ENCODE measurements around the gene AASS. TPM values are rescaled to one million over a fixed set of nuclear protein-coding genes. Genes with fewer than 3 reads are reported as not detected.
"Not testable (repeated sequence)": the region's sequence is repeated elsewhere in the genome, so short reads cannot be mapped to it uniquely, and the experiment has no call there.

The AASS gene
- total RNA-seq (2022) = 15.6 and 18.4 TPM in 2 replicates
- percentile 70 among the genes with signal in this experiment for Bru-seq, nascent RNA
- percentile 70 among the genes with signal in this experiment for BruChase-seq, experiment 1, labeled RNA remaining after a 6-hour chase
- percentile 72 among the genes with signal in this experiment for BruChase-seq, experiment 2, labeled RNA remaining after a 2-hour chase
- long read RNA-seq, transcript AASS-203 (24 exons, 3,163 nt) = major isoform, 17 of 26 reads
- long read RNA-seq, partial matches to known transcripts = 1 of 26 reads
- long read RNA-seq, other reads (novel, unspliced or antisense) = 8 of 26 reads

DNA sequence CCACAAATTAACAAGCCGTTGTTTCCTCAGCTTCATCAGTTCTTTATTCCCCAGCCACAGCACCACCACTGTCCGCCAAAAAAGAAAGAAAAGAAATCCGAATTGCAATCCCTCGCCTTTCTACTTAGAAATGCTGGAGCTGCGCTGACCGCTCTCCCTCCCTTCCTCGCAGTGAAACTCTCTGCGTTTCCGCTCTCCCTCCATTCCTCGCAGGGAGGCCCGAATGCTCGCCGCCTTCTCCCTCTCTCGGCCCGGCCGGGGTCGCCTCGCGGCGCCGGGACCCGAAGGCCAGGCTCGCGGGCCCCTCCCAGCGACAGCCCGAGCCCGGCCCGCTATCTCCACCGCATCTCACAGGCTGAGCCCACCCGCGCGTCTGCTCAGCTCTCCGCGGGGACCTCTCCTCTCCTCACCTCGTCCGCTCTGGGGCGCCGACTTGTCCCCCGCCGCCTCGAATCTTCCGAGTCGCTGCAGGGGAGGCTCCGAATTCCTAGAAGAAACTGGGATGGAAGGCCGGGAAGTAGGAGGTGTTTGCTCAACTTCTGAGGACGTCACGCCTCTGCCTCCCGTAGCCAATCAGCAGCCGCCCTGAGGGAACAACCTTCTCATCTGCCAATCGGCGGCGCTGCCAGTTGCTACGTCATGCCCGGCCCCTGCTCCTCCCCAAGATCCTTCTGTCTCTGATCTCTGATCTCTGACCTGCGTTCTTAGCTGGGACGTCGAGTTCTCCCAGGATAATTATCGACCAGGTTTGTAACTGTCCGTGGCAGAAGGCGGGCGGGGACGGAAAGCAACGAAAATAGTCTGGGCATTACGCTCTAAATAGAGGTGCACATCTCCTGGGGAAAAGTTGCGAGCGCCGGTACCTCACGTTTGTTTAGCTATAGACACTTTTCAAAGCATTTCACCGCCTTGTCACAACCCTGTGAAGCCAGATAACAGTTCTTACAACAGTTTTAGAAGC lies at the start of gene AASS:
AASS (minus strand) TSS at position 499 of the 961 bp plus-strand sequence. CDS start 10,523 bp downstream, outside the sequence.
- intact Hi-C loops (cut with micrococcal nuclease) = no loop called here
- CTCF ChIA-PET = interaction anchor here (0.6 to 1.6 kb wide), 8 partner anchors 22 to 1530 kb away, joined by 3 to 5 read pairs (median 3); no protein-coding TSS in a partner anchor
- Mint-ChIP-seq H3K4me1 (ENCODE audit: insufficient read depth, unreplicated experiment) (peaks cover 24% of the 10 kb centered on the region), H3K27me3 (ENCODE audit: insufficient read depth, unreplicated experiment) (no peaks in the 10 kb centered on the region), H3K27ac (ENCODE audit: low read depth, unreplicated experiment) (peak within 1 kb of the TSS; percentile 90), H3K9me3 (ENCODE audit: unreplicated experiment) (no peaks in the 10 kb centered on the region), H3K36me3 (ENCODE audit: insufficient read depth, unreplicated experiment) (peaks cover 5% of the 10 kb centered on the region), H3K4me3 (ENCODE audit: unreplicated experiment) (peak within 1 kb of the TSS; percentile 92)
- TSS peak; percentile 47 for BruUV-seq (replicated peaks)
- TF ChIP-seq, protein P1, sequence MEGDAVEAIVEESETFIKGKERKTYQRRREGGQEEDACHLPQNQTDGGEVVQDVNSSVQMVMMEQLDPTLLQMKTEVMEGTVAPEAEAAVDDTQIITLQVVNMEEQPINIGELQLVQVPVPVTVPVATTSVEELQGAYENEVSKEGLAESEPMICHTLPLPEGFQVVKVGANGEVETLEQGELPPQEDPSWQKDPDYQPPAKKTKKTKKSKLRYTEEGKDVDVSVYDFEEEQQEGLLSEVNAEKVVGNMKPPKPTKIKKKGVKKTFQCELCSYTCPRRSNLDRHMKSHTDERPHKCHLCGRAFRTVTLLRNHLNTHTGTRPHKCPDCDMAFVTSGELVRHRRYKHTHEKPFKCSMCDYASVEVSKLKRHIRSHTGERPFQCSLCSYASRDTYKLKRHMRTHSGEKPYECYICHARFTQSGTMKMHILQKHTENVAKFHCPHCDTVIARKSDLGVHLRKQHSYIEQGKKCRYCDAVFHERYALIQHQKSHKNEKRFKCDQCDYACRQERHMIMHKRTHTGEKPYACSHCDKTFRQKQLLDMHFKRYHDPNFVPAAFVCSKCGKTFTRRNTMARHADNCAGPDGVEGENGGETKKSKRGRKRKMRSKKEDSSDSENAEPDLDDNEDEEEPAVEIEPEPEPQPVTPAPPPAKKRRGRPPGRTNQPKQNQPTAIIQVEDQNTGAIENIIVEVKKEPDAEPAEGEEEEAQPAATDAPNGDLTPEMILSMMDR (IDR thresholded peaks at IDR 0.05; ENCODE audit: unreplicated experiment) = no peak
- POLR2A ChIA-PET = interaction anchor here (0.9 to 2.5 kb wide), 9 partner anchors 8 to 539 kb away, joined by 3 to 12 read pairs (median 6); no protein-coding TSS in a partner anchor
- peak; percentile 97 for DNase-seq (ENCODE audit: unreplicated experiment)

DNA sequence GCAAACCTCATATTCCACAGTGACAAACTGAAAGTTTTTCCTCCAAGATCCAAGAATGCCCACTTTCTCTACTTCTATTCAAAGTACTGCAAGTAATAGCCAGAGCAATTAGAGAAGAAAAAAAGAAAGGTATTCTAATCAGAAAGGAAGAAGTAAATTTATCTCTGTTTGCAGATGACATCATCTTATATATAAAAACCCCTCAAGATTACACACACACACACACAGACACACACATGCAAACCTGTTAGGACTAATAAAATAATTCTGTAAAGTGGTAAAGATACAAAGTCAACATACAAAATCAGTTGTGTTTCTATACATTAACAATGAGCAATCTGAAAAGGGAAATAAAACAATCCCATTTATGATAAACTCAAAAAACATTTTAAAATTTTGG lies 44.7 kb upstream of the AASS start:
- intact Hi-C loops (cut with micrococcal nuclease) = no loop called here
- peaks cover 24% of the 10 kb centered on the region for H3K27me3 Mint-ChIP-seq (ENCODE audit: insufficient read depth, unreplicated experiment)
- ChIA-PET POLR2A (no interaction called here), CTCF (no interaction called here)
- no peak overlapping the region for H3K27ac Mint-ChIP-seq (ENCODE audit: low read depth, unreplicated experiment)
- no peaks in the 10 kb centered on the region for H3K36me3 Mint-ChIP-seq (ENCODE audit: insufficient read depth, unreplicated experiment)
- no peak for DNase-seq (ENCODE audit: unreplicated experiment)
- peaks cover 8% of the 10 kb centered on the region for H3K9me3 Mint-ChIP-seq (ENCODE audit: unreplicated experiment)
- no TSS peak for BruUV-seq (replicated peaks)
- H3K4me1 Mint-ChIP-seq (ENCODE audit: insufficient read depth, unreplicated experiment) = no peaks in the 10 kb centered on the region
- no peak overlapping the region for H3K4me3 Mint-ChIP-seq (ENCODE audit: unreplicated experiment)
- TF ChIP-seq, protein P1 (IDR thresholded peaks at IDR 0.05; ENCODE audit: unreplicated experiment) = no peak

DNA sequence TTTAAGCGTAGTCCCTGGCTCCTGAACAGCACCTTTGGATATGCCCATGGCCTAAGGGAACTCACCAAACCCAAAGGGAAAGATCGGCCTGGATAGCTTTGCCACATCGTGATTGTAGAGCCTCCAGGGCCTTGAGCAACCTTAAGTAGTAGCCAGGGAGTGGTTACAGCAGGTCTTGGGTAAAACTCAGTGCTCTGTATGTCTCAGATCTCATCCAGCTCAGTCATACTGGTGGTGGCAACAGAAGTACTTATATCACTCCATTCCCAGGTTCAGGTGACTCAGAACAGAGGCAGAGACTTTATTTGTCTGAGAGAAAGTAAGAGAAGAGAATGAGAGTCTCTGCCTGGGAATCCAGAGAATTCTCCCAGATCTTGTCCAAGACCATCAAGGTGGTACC lies 39.1 kb upstream of the AASS start:
- TF ChIP-seq, protein P1 (IDR thresholded peaks at IDR 0.05; ENCODE audit: unreplicated experiment) = no peak
- Mint-ChIP-seq H3K4me3 (ENCODE audit: unreplicated experiment) (no peak overlapping the region), H3K36me3 (ENCODE audit: insufficient read depth, unreplicated experiment) (no peaks in the 10 kb centered on the region), H3K9me3 (ENCODE audit: unreplicated experiment) (no peaks in the 10 kb centered on the region), H3K27me3 (ENCODE audit: insufficient read depth, unreplicated experiment) (peaks cover 24% of the 10 kb centered on the region), H3K4me1 (ENCODE audit: insufficient read depth, unreplicated experiment) (no peaks in the 10 kb centered on the region), H3K27ac (ENCODE audit: low read depth, unreplicated experiment) (no peak overlapping the region)
- BruUV-seq (replicated peaks) = no TSS peak
- ChIA-PET POLR2A (no interaction called here), CTCF (no interaction called here)
- no peak for DNase-seq (ENCODE audit: unreplicated experiment)
- intact Hi-C loops (cut with micrococcal nuclease) = no loop called here

DNA sequence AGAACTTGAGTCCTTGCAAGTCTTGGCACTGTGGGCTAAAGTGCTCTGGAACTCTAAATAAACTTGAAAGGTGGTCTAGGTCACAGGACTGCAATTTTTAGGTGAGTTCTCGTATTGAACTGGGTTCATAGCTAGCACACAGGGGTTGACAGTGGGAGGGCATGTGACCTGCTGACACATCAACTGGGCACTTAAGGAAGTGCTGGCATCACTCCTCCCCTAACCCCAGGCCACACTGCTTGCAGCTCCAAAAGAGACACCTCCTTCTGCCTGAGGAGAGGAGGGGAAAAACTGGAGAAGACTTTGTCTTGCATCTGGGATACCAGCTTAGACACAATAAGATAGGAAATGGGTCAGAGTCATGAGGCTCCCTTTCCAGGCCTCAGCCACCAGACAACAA lies 38.0 kb upstream of the AASS start:
- TF ChIP-seq, protein P1 (IDR thresholded peaks at IDR 0.05; ENCODE audit: unreplicated experiment) = no peak
- Mint-ChIP-seq H3K36me3 (ENCODE audit: insufficient read depth, unreplicated experiment) (no peaks in the 10 kb centered on the region), H3K4me1 (ENCODE audit: insufficient read depth, unreplicated experiment) (no peaks in the 10 kb centered on the region), H3K9me3 (ENCODE audit: unreplicated experiment) (no peaks in the 10 kb centered on the region), H3K27me3 (ENCODE audit: insufficient read depth, unreplicated experiment) (peaks cover 24% of the 10 kb centered on the region), H3K27ac (ENCODE audit: low read depth, unreplicated experiment) (no peak overlapping the region), H3K4me3 (ENCODE audit: unreplicated experiment) (no peak overlapping the region)
- POLR2A ChIA-PET = no interaction called here
- DNase-seq (ENCODE audit: unreplicated experiment) = no peak
- CTCF ChIA-PET = interaction anchor here (0.5 to 1.0 kb wide), 2 partner anchors 63 to 351 kb away, joined by 3 to 4 read pairs; no protein-coding TSS in a partner anchor
- no TSS peak for BruUV-seq (replicated peaks)
- intact Hi-C loops (cut with micrococcal nuclease) = no loop called here

DNA sequence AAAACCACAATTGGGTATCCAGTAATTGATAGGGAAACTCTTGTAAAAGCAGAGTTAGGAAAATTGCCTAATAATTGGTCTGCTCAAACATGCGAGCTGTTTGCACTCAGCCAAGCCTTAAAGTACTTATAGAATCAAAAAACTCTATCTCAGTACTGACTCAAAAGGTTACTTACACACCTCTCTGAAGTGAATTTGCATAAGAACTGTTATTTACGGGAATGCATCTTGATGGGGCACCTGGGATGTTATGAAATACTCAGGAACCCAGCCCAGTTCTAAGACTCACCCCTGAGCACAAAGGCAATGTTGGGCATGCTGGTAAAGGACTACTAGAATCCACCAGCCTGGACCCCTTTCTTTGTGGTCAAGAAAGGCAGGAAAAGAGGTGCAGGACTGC lies 28.1 kb upstream of the AASS start:
- peak; percentile 24 for DNase-seq (ENCODE audit: unreplicated experiment)
- H3K4me3 Mint-ChIP-seq (ENCODE audit: unreplicated experiment); H3K27ac Mint-ChIP-seq (ENCODE audit: low read depth, unreplicated experiment); BruUV-seq (replicated peaks); H3K4me1 Mint-ChIP-seq (ENCODE audit: insufficient read depth, unreplicated experiment); intact Hi-C loops (cut with micrococcal nuclease); H3K9me3 Mint-ChIP-seq (ENCODE audit: unreplicated experiment); H3K36me3 Mint-ChIP-seq (ENCODE audit: insufficient read depth, unreplicated experiment): not testable (repeated sequence)
- peaks cover 20% of the 10 kb centered on the region for H3K27me3 Mint-ChIP-seq (ENCODE audit: insufficient read depth, unreplicated experiment)
- CTCF ChIA-PET = interaction anchor here (0.6 kb wide), 1 partner anchor 13 kb away, joined by 3 read pairs; no protein-coding TSS in a partner anchor
- POLR2A ChIA-PET = interaction anchor here (2.1 kb wide), 1 partner anchor 28 kb away, joined by 7 read pairs; the partner anchor contains the start of gene AASS

Data from MCF 10A (cell line).